ENCODE measurements around the gene MARCHF2.
"Not testable (repeated sequence)": the region's sequence is repeated elsewhere in the genome, so short reads cannot be mapped to it uniquely, and the experiment has no call there.

Gene MARCHF2

DNA sequence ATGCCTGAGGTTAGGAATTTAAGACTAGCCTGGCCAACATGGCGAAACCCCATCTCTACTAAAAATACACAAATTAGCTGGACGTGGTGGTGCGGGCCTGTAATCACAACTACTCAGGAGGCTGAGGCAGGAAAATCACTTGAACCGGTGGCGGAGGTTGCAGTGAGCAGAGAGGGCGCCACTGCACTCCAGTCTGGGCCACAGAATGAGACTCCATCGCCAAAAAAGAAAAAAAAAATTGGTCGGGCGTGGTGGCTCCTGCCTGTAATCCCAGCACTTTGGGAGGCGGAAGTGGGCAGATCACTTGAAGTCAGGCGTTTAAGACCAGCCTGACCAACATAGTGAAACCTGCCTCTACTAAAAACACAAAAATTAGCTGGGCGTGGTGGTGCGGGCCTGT lies 2.4 kb upstream of the MARCHF2 start:
- DNase-seq (ENCODE audit: low read depth): not testable (repeated sequence)

GRCh38 chr19:8413629-8413995 lies 507 bp downstream of the MARCHF2 start:
- DNase-seq (ENCODE audit: low read depth): no peak

GRCh38 chr19:8416796-8417195 lies 3.7 kb downstream of the MARCHF2 start:
- no peak for DNase-seq (ENCODE audit: low read depth)

DNA sequence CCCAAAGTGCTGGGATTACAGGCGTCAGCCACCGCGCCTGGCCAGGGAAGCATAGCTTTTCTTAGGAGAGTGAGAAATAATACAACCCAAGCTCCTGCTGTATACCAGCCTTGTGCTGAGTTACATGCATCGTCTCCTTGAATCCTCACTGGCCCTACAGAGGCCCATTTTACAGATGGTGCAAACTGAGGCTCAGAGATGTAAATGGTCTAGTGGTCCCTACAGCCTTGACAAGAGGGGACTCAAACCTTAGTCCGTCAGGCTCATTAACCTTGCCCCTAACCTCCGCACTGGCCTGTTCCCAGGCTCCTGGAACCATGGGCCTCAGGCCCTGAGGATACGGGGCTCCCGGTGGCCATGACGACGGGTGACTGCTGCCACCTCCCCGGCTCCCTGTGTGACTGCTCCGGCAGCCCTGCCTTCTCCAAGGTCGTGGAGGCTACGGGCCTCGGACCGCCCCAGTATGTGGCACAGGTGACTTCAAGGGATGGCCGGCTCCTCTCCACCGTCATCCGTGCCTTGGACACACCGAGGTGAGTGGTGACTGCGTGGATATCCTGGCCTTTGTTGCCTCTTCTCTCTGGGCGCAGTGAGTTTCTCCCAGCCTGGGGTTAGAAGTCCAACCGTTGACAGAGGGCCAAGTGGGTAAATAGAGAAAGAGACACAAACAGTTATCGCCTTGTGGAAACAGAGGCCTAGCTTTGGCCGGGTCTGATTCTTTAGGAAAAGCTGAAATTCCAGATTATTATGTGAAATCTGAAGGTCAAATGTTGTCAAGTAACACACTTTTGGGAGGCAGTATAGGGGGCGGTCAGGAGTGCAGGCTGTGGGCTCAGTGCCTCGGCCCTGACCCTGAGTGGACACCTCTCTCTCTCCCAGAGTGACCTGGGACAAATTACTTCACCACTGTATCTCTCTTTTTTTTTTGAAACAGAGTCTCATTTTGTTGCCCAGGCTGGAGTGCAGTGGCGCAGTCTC lies 8.7 kb downstream of the MARCHF2 start:
- no peak for DNase-seq (ENCODE audit: low read depth)

DNA sequence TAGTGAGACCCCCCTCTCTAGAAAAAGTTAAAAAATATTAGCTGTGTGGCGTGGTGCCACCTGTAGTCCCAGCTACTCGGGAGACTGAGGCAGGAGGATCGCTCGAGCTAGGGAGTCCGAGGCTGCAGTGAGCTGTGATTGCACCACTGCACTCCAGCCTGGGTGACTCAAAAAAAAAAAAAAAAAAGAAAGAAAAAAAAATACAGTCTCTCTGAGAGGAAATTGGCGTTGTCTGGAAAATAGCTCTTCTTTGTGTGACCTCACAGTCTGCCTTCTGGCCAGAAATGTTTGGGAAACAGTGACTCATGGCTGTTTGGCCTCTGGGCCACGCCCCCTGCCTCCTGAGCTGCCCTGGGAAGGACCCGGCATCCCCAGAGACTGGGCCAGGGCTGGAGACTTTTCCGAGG lies 10.7 kb downstream of the MARCHF2 start:
- no peak for DNase-seq (ENCODE audit: low read depth)

DNA sequence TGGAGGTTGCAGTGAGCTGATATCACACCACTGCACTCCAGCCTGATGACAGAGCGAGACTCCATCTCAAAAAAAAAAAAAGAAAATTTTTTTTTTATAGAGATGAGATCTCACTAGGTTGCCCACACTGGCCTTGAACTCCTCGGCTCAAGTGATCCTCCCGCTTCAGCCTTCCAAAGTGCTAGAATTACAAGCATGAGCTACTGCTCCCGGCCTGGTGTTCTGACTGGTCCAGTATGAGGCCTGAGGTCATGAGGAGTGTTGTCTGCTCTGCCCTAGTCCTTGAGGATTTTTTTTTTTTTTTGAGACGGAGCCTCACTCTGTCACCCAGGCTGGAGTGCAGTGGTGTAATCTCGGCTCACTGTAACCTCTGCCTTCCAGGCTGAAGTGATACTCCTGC lies 12.2 kb downstream of the MARCHF2 start:
- DNase-seq (ENCODE audit: low read depth): not testable (repeated sequence)

DNA sequence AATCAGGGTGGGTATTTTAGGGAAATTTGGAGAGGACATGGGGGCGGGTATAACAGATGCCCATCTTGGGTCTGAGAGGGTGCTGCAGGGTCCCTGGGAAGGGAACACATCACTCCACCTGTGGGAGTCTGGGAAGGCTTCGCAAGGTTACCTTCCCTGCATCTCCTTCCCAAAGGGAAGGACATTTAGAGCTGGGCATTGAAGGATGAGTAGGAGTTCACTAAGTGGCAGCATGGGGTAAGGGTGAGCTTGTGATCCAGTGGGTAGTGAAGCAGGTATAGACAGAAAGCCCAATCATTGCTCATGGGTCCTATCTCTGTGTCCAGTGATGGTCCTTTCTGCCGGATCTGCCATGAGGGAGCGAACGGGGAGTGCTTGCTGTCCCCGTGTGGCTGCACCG lies 13.2 kb downstream of the MARCHF2 start:
- no peak for DNase-seq (ENCODE audit: low read depth)

- DNase-seq (ENCODE audit: low read depth): no peak
Observed at GRCh38 chr19:8429044-8429443, 15.9 kb downstream of the MARCHF2 start.

- DNase-seq (ENCODE audit: low read depth): no peak
Observed at GRCh38 chr19:8429826-8430225, 16.7 kb downstream of the MARCHF2 start.

GRCh38 chr19:8430650-8431049 lies 17.5 kb downstream of the MARCHF2 start:
- DNase-seq (ENCODE audit: low read depth): no peak

- no peak for DNase-seq (ENCODE audit: low read depth)
Observed at GRCh38 chr19:8438236-8438635, 25.1 kb downstream of the MARCHF2 start.

GRCh38 chr19:8441725-8442544 lies 28.8 kb downstream of the MARCHF2 start:
- no peak for DNase-seq (ENCODE audit: low read depth)

GRCh38 chr19:8444140-8444676 lies 31.1 kb downstream of the MARCHF2 start:
- DNase-seq (ENCODE audit: low read depth): not testable (repeated sequence)

DNA sequence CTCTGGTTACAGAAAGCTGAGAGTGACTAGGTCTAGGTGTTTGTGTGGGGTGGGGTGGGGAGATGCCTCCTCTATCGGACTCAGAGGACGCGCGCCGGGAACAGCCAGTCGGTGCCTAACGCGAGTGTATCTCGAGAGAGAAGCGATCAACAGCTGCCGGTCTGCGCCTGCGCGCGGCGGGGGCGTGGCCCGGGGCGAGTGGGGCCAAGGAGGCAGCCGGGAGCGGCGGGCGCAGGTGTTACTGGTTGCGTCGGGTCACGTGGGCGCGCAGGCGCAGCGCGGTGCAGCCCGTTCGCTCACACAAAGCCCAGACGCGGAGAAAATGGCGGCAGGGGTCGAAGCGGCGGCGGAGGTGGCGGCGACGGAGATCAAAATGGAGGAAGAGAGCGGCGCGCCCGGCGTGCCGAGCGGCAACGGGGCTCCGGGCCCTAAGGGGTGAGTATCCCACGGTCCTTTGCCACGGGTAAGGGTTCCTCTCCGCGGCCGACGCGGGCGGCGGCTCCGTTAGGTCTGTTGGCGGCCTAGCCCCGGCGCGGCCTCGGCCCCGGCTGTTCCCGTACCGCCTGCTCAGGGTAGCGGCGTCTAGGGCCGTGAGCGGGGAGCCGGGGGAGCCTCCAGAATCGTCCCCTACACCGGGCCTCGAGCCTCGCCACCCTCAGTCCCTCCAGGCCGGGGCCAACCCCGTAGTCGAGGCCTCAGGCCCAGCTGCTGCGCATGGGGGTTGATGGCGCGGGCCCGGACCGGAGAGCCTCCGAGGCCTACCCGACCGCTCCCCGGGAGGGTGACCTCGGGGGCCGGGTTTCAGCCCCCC lies 31.8 kb downstream of the MARCHF2 start, which contains the start of gene HNRNPM:
Gene HNRNPM (plus strand): TSS at position 299 of the 811 bp plus-strand sequence. CDS start 24 bp downstream, at position 323.
- DNase-seq (ENCODE audit: low read depth): peak; percentile 100

- peak; percentile 49 for DNase-seq (ENCODE audit: low read depth)
Observed at GRCh38 chr19:8445488-8446001, 32.4 kb downstream of the MARCHF2 start.

DNA sequence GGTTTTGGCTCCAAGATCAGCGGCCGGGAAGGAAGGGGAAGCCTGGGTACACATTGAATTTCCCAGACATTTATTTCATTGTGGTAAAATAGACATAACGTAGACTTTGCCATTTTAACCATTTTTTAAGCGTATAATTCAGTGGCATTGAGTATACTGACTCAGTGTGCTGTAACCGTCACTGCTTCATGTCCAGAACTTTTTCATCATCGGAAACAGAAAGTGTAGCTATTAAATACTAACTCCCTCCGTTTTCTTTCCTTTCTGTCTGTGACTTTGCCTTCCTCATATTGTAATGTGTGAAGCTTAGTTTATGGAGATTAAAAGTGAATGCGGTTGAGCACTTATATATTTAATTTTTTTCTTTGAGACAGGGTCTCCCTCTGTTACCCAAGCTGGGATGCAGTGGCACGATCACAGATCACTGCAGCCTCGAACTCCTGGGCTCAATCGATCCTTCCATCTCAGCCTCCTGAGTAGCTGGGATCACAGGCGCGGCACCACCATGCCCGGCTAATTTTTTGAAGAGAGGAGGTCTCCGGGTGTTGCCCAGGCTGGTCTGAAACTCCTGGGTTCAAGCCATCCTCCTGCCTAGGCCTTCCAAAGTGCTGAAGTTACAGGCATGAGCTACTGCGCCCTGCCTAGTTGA lies 33.1 kb downstream of the MARCHF2 start:
- DNase-seq (ENCODE audit: low read depth): no peak

DNA sequence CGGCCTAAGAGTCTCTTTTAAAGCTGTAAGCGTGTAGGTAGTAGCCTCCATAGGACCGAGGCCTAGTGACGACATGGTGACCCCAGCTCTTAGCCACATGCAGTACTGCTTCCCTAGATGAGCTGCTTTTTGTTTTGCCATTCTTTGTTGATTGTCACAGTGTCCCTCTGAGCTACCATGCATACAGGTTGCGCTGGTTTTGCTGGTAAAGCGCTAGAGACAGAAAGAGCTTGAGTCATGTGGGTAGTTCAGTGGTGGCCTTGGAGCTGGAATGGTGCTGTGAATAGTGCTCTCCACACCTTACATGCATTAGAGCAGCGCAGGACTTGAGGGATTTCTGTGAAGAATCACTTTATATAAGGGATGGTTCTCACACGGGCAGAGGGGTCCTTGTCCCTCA lies 36.7 kb downstream of the MARCHF2 start:
- DNase-seq (ENCODE audit: low read depth): no peak

DNA sequence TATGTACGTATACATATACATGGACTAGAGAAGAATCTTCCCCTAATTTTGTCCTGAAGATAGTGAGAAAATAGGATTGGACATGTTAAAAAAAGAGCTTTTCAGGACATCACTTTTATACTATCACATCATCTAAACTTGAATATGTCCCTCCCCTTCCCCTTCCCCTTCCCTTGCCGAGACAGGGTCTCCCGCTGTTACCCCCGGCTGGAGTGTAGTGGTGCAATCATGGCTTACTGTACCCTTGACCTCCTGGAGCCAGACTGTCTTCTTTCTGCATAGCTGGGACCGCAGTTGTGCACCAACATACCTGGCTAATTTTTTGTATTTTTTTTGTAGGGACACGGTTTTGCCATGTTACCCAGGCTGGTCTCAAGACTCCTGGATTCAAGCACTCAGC lies 38.3 kb downstream of the MARCHF2 start:
- DNase-seq (ENCODE audit: low read depth): no peak

DNA sequence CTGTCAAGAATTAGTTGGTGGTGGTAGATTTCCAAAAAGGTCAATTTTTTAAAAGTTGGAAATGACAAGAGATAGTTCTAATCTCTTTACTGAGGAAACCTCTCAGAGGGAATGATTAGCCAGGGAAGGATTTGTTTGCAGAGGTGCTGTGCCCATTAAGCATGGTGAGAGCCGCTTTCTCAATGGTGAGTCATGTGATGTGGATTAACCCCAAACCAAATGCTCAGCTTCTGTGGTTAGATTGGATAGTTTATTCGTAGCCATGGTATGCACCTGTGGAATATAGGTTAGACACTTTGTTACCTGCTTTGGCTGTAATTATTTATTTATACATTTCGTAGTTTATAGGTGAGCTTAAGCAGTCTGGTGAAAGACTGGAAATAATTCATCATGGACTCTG lies 38.8 kb downstream of the MARCHF2 start:
- DNase-seq (ENCODE audit: low read depth): no peak

DNA sequence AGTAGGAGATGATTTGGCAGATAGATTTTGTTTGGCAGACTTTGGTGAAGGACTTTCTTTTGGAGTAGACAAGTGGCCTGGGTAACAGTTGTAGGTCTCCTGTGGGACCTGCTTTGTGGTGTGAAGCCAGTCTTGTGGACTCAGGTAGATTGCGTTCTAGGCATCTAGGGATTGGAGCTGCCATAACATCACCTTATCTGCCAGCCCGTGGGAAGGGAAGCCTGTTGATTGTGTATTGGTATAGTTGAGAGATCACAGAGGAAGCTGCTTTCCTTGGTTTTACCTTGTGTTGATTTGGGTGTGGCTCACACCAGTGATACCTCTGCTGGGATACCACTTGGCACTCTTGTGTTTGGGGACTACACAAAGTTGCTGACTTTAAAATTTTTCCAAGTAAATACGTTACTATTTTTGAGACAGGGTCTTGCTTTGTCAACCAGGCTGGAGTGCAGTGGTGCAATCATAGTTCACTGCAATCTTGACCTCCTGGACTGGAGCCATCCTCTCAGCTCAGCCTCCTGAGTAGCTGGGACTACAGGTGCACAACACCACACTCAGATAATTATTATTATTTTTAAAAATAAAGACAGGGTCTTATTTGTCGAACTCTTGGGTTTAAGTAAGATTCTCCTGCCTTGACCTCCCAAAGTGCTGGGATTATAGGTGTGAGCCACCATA lies 39.5 kb downstream of the MARCHF2 start:
- DNase-seq (ENCODE audit: low read depth): no peak

Measured in activated T-cell treated with anti-CD3 and anti-CD28 coated beads for 48 hours (primary cell).